Measurements from ENCODE around the gene CDK13.
A peak's percentile ranks its signal among the peaks of the same experiment; 100 is the strongest.
"Not testable (repeated sequence)": the region's sequence is repeated elsewhere in the genome, so short reads cannot be mapped to it uniquely, and the experiment has no call there.

CDK13 gene

GRCh38 chr7:39949971-39950472 is at the start of gene CDK13:
Gene CDK13 (plus strand): TSS chr7:39950256. CDS start chr7:39950642, 386 bp downstream.
- peak; percentile 64 to 76 for DNase-seq (ENCODE audit: low read depth in 2 of 2)

- DNase-seq (ENCODE audit: low read depth in 2 of 2) = no peak
Observed at GRCh38 chr7:39904077-39904486, 46.0 kb upstream of the CDK13 start.

GRCh38 chr7:39908141-39908540 is 41.9 kb upstream of the CDK13 start:
- DNase-seq (ENCODE audit: low read depth in 2 of 2) = no peak

- DNase-seq (ENCODE audit: low read depth in 2 of 2) = no peak
Observed at GRCh38 chr7:39908973-39909372, 41.1 kb upstream of the CDK13 start.

- no peak for DNase-seq (ENCODE audit: low read depth in 2 of 2)
Observed at GRCh38 chr7:39909526-39909925, 40.5 kb upstream of the CDK13 start.

- no peak for DNase-seq (ENCODE audit: low read depth in 2 of 2)
Observed at GRCh38 chr7:39910108-39910869, 39.8 kb upstream of the CDK13 start.

GRCh38 chr7:39911167-39911566 is 38.9 kb upstream of the CDK13 start:
- DNase-seq (ENCODE audit: low read depth in 2 of 2) = no peak

- not testable (repeated sequence) for DNase-seq (ENCODE audit: low read depth in 2 of 2)
Observed at GRCh38 chr7:39915847-39916246, 34.2 kb upstream of the CDK13 start.

GRCh38 chr7:39919646-39920045 is 30.4 kb upstream of the CDK13 start:
- DNase-seq (ENCODE audit: low read depth in 2 of 2) = no peak

GRCh38 chr7:39921506-39922175 is 28.4 kb upstream of the CDK13 start:
- no peak for DNase-seq (ENCODE audit: low read depth in 2 of 2)

- DNase-seq (ENCODE audit: low read depth in 2 of 2) = no peak
Observed at GRCh38 chr7:39922580-39922979, 27.5 kb upstream of the CDK13 start.

- DNase-seq (ENCODE audit: low read depth in 2 of 2) = no peak
Observed at GRCh38 chr7:39923091-39923490, 27.0 kb upstream of the CDK13 start.

GRCh38 chr7:39924122-39924521 is 25.9 kb upstream of the CDK13 start:
- DNase-seq (ENCODE audit: low read depth in 2 of 2) = no peak

- no peak for DNase-seq (ENCODE audit: low read depth in 2 of 2)
Observed at GRCh38 chr7:39926111-39926510, 23.9 kb upstream of the CDK13 start.

- DNase-seq (ENCODE audit: low read depth in 2 of 2) = no peak
Observed at GRCh38 chr7:39927018-39927417, 23.0 kb upstream of the CDK13 start.

GRCh38 chr7:39934132-39934531 is 15.9 kb upstream of the CDK13 start:
- no peak for DNase-seq (ENCODE audit: low read depth in 2 of 2)

- no peak for DNase-seq (ENCODE audit: low read depth in 2 of 2)
Observed at GRCh38 chr7:39936761-39937160, 13.3 kb upstream of the CDK13 start.

GRCh38 chr7:39937366-39938153 is 12.5 kb upstream of the CDK13 start:
- no peak for DNase-seq (ENCODE audit: low read depth in 2 of 2)

- no peak for DNase-seq (ENCODE audit: low read depth in 2 of 2)
Observed at GRCh38 chr7:39942883-39943282, 7.2 kb upstream of the CDK13 start.

GRCh38 chr7:39946693-39947092 is 3.4 kb upstream of the CDK13 start:
- DNase-seq (ENCODE audit: low read depth in 2 of 2) = no peak

- no peak for DNase-seq (ENCODE audit: low read depth in 2 of 2)
Observed at GRCh38 chr7:39948375-39948955, 1.6 kb upstream of the CDK13 start.
